HEK293 (cell line): ENCODE measurements around the gene GRHL3.

Experiments used
- REPIN1 ChIP-seq: fragments of 450-650 bp; formaldehyde crosslinking; IDR thresholded peaks from 2 replicates; pipeline ENCODE4 v1.5.1; 2017; ENCODE audit warnings: missing biosample characterization, missing genetic modification characterization, low read depth
- SETDB1 ChIP-seq: IDR thresholded peaks from one replicate; pipeline ENCODE4 v1.6.1; 2017; ENCODE audit warnings: mild to moderate bottlenecking, low read length, moderate library complexity, mixed read lengths; ENCODE audit not compliant: insufficient read length
- ZBTB21 ChIP-seq: fragments of 450-650 bp; formaldehyde crosslinking; IDR thresholded peaks from 2 replicates; pipeline ENCODE4 v1.5.1; 2017; ENCODE audit warnings: missing biosample characterization, missing genetic modification characterization
- ZFP69B ChIP-seq: fragments of 450-650 bp; formaldehyde crosslinking; IDR thresholded peaks from 2 replicates; pipeline ENCODE4 v1.5.1; 2016; ENCODE audit warnings: missing biosample characterization, missing genetic modification characterization
- ZNF274 ChIP-seq, 2 experiments: fragments of 200-500 bp in 1 of 2; fragments of 450-650 bp in 1 of 2; sonication (Bioruptor generic) in 1 of 2; formaldehyde crosslinking in 1 of 2; IDR thresholded peaks; 2 replicates each; pipeline versions ENCODE4 v1.5.1 to v1.6.1; 2014 to 2016; ENCODE audit warnings: borderline replicate concordance in 1 of 2, inconsistent platforms in 1 of 2, low read length in 1 of 2, missing biosample characterization in 1 of 2, missing genetic modification characterization in 1 of 2
- ZNF776 ChIP-seq: fragments of 450-650 bp; formaldehyde crosslinking; IDR thresholded peaks from 2 replicates; pipeline ENCODE4 v1.5.0; 2017; ENCODE audit warnings: missing biosample characterization, missing genetic modification characterization, borderline replicate concordance
- TF ChIP-seq, protein P1 (sequence below): fragments of 450-650 bp; formaldehyde crosslinking; IDR thresholded peaks from 2 replicates; pipeline ENCODE4 v1.5.1; 2016; ENCODE audit warnings: missing biosample characterization, missing genetic modification characterization
- TF ChIP-seq, protein P2 (sequence below): fragments of 450-650 bp; formaldehyde crosslinking; IDR thresholded peaks from 2 replicates; pipeline ENCODE4 v1.5.1; 2016; ENCODE audit warnings: missing biosample characterization, missing genetic modification characterization
- TF ChIP-seq, protein P3 (sequence below): fragments of 450-650 bp; formaldehyde crosslinking; IDR thresholded peaks from 2 replicates; pipeline ENCODE4 v1.5.1; 2017; ENCODE audit warnings: missing biosample characterization, missing genetic modification characterization
- TF ChIP-seq, protein P4 (sequence below): fragments of 450-650 bp; formaldehyde crosslinking; IDR thresholded peaks from 2 replicates; pipeline ENCODE4 v1.5.0; 2017; ENCODE audit warnings: missing biosample characterization, missing genetic modification characterization, borderline replicate concordance

DNA sequence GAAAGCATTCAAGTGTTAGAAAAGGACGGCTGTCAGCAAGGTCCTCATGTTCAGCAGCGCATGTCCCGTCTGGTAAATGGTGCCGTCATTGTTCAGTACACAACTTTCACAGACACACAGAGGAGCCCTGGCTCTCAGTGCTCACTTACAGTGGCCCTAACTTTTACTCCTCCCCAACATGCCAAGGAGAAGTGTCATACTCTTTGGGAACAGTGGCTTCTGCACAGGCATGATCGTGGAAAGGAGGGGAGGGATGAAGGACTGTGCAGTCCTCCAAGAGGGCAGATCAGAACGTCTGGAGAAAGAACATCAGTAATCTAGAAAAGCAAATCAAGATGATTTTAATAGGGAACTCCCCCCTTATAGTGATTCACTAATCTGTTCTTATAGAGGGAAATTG lies 3.8 kb upstream of the GRHL3 start:
- TF ChIP-seq, protein P1, sequence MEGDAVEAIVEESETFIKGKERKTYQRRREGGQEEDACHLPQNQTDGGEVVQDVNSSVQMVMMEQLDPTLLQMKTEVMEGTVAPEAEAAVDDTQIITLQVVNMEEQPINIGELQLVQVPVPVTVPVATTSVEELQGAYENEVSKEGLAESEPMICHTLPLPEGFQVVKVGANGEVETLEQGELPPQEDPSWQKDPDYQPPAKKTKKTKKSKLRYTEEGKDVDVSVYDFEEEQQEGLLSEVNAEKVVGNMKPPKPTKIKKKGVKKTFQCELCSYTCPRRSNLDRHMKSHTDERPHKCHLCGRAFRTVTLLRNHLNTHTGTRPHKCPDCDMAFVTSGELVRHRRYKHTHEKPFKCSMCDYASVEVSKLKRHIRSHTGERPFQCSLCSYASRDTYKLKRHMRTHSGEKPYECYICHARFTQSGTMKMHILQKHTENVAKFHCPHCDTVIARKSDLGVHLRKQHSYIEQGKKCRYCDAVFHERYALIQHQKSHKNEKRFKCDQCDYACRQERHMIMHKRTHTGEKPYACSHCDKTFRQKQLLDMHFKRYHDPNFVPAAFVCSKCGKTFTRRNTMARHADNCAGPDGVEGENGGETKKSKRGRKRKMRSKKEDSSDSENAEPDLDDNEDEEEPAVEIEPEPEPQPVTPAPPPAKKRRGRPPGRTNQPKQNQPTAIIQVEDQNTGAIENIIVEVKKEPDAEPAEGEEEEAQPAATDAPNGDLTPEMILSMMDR, result no peak
- TF ChIP-seq, protein P2, sequence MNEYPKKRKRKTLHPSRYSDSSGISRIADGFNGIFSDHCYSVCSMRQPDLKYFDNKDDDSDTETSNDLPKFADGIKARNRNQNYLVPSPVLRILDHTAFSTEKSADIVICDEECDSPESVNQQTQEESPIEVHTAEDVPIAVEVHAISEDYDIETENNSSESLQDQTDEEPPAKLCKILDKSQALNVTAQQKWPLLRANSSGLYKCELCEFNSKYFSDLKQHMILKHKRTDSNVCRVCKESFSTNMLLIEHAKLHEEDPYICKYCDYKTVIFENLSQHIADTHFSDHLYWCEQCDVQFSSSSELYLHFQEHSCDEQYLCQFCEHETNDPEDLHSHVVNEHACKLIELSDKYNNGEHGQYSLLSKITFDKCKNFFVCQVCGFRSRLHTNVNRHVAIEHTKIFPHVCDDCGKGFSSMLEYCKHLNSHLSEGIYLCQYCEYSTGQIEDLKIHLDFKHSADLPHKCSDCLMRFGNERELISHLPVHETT (tag by site-specific recombination), result no peak
- TF ChIP-seq ZNF274 (IDR thresholded peaks at IDR 0.05; ENCODE audit: low read length) (no peak), ZNF274 (tag by site-specific recombination; IDR thresholded peaks at IDR 0.05; ENCODE audit: borderline replicate concordance) (no peak), SETDB1 (no peak), ZBTB21 (no peak), REPIN1 (tag by site-specific recombination) (no peak), ZFP69B (tag by site-specific recombination) (no peak), ZNF776 (no peak)
- TF ChIP-seq, protein P3, sequence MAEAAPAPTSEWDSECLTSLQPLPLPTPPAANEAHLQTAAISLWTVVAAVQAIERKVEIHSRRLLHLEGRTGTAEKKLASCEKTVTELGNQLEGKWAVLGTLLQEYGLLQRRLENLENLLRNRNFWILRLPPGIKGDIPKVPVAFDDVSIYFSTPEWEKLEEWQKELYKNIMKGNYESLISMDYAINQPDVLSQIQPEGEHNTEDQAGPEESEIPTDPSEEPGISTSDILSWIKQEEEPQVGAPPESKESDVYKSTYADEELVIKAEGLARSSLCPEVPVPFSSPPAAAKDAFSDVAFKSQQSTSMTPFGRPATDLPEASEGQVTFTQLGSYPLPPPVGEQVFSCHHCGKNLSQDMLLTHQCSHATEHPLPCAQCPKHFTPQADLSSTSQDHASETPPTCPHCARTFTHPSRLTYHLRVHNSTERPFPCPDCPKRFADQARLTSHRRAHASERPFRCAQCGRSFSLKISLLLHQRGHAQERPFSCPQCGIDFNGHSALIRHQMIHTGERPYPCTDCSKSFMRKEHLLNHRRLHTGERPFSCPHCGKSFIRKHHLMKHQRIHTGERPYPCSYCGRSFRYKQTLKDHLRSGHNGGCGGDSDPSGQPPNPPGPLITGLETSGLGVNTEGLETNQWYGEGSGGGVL, result no peak
- TF ChIP-seq, protein P4, sequence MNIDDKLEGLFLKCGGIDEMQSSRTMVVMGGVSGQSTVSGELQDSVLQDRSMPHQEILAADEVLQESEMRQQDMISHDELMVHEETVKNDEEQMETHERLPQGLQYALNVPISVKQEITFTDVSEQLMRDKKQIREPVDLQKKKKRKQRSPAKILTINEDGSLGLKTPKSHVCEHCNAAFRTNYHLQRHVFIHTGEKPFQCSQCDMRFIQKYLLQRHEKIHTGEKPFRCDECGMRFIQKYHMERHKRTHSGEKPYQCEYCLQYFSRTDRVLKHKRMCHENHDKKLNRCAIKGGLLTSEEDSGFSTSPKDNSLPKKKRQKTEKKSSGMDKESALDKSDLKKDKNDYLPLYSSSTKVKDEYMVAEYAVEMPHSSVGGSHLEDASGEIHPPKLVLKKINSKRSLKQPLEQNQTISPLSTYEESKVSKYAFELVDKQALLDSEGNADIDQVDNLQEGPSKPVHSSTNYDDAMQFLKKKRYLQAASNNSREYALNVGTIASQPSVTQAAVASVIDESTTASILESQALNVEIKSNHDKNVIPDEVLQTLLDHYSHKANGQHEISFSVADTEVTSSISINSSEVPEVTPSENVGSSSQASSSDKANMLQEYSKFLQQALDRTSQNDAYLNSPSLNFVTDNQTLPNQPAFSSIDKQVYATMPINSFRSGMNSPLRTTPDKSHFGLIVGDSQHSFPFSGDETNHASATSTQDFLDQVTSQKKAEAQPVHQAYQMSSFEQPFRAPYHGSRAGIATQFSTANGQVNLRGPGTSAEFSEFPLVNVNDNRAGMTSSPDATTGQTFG (tag by site-specific recombination), result no peak
